HG03095 (cell line): ENCODE results near the gene ZNF775.
A peak's percentile ranks its signal among the peaks of the same experiment; 100 is the strongest.
"Not testable (repeated sequence)": the region's sequence is repeated elsewhere in the genome, so short reads cannot be mapped to it uniquely, and the experiment has no call there.

Experiments
- ATAC-seq: cut with Tn5 transposase; IDR thresholded peaks from one replicate; pipeline ENCODE4 v1.9.1; 2021; ENCODE audit warnings: moderate library complexity; ENCODE audit not compliant: unreplicated experiment

The ZNF775 gene

DNA sequence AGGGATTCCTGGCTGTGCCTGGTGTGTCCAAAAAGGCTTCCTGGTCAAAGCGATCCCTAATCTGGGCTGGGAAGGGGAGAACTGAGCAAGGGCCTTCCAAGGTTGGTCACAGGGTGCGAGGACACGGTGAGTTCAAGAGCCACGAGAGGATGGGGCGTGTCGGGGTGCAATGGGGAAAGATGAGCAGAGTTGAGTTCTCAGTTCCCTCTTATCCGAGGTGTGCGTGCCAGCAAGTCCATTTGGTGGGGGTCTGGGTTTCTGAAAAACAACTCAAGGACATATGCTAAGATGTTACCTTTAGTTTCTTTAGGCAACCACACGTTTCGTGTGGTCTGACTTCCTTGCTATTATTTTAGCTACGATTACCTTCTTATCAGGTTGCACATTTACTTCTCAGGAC lies 1.3 kb downstream of the ZNF775 start:
- ATAC-seq: peak; percentile 21

DNA sequence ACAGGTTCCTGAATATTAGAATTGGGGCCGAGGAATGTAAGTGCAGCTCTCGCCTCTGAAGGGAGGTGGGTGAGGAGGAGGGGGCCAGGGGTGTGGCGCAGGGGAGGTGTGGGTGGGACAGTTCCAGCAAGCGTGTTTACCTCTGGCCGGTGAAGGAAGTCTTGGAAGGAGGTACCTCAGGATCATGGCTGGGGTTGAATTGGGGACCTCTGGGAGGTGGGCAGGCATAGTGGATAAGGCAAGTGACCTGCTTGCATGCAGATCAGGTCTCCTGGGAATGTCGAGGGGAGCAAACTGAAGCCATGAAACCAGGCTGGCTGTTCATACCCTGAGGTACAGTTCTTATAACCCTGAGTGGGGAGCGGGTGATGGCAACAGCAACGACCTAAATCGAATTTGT lies 2.0 kb downstream of the ZNF775 start:
- no peak for ATAC-seq

DNA sequence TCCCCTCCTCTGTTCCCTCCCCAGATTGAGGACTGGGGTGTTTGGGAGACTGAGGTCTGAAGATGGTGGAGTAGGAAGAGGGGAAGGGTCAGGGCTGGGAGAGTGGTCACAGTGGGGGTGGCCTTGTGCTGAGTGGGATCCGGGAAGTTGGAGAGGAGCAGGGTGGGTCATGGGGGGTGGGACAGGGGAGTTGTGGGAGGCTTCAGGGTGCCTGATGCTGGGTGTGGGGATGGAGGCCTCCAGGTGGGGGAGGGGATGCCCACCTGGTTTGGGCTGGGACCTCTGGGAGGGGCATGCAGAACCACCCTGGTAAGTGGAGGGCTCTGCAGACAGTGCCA lies 2.6 kb downstream of the ZNF775 start:
- ATAC-seq: no peak

DNA sequence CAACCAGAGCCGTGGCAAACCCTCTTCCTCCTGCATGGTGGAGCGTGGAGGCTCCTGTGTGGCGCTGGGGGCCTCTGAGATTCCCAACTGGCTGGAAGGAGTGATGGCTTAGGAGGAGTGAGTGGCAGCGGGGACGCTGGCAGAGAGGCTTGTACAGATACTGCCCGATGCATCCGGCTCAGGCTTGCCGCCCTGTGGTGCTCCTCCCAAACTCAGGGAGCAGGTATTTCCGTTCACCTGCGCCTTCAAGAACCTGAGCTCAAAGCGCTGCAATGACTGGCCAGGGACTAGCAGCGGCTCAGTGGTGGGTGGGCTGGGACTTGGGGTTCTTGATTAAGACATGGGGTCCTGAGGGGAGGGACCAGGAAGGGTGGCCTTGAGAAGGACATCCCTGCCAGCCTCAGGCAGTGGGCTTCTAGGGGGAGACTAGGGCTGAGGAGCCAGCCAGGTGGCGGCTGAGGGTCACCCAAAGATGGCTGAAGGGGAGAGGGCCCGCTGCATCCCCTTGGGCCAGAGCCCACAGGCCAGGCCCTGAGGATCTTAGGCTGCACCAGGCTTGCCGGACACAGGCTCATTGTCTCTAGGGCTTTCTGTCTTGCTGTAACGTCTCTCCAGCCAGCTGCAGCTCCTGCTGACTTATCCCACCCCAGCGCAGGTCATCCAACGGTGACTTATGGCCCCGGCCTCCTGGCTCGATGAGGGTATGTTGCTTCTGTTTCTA lies 3.2 kb downstream of the ZNF775 start:
- no peak for ATAC-seq

DNA sequence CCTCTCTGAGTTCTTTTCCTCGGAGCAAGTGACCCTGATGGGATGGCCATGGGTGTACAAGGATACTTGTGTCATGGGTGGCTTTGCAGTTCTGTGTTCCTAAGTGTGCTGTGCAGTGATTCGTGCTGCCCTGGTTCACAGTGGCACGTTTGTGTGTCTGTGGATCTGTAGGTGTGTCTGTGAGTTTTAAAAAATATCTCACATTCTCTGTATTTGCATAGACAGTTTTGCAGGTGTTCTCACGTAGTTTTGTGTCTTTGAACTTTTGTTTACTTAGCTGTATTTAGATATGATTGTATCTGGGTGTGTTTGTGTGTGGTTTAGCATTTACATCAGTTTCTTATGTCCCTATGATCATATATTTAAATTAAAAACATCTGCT lies 3.7 kb downstream of the ZNF775 start:
- ATAC-seq: no peak

DNA sequence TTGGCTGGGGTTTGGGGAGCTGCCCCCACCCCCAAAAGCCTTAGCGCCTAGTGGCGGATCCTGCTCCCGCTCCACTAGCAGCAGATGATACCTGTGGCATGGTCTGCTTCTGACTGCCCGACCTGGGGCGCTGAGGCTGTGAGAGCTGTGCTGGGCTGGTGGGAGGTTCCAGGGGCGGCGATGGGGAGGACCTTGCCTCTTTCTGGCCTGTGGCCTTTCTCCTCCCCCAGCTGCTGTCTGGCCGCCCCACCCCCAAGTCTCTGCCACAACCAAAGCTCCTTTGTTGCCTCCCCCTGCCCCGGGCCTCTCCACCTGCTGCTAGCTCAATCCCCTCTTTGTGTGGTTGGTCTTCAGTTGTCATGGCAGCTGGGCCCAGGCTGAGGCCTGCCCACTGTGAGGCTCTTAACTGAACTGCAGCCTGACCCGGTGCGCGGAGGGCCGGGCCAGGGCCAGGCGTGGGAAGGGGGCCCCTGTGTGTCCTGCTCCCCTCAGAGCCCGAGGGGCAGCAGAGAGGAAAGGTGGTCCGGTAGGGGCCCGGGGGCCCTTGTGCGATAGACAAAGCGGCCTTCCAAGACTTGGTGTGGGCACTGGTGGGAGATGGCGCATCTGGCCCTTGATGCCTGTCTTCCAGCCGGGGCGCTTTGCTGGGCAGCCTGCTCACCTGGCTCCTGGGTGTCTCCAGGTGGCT lies 4.7 kb downstream of the ZNF775 start:
- no peak for ATAC-seq

DNA sequence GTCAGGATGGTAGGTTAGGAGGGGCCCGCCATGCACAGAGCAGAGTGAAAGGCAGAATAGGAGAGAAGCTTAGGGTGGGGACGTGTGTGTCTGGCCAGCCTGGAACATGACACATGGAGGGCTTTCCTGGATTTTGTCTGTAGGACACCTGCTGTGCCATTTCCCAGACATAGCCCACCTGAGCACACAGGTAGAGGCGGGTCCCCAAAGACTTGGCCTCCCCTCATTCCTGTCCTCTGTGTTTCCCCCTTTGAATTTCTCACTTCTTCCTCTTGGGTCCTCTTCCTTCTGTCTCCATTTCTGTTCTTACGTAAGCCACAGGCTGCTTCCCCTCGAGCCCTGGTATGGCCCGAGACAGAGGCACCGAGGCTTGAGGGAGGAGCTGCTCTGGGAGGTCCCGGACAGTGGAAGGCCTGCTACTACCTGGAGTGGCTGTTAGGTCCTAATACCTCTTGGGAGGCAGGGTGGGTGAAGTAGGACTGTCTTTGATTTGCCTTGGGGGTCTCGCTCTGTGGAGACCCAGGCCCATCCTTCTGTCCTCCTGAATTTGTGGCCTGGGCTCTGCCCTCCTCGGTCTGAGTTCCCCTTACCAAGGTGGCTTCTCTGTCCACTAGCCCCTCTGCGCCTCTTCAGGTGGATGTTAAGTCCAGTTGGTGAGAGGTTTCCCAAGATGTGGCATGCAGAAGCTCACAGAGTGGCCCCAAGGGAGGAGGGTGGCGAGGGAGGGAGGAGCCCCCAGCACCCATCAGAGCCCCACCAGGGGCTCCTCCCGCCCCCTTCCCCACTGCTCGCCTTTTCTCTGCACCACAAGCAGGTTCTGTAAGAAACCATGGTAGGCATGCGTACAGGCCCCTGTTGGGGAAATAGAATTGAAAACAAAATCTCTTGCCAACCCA lies 5.5 kb downstream of the ZNF775 start:
- ATAC-seq: no peak

DNA sequence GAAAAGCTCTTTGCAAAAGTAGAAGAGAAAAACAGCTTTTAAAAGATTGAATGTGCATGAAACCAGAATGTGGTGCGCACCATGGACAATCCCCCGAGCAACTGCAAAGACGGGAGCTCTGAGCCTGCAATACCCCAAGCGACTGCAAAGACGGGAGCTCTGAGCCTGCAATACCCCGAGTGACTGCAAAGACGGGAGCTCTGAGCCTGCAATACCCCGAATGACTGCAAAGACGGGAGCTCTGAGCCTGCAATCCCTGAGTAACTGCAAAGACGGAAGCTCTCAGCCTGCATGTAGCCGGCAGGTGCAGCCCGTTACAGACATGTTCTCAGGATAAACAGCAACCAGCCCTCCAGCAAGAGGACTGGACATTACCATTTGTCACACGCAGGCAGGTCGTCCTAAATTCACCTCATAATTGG lies 6.2 kb downstream of the ZNF775 start:
- no peak for ATAC-seq

DNA sequence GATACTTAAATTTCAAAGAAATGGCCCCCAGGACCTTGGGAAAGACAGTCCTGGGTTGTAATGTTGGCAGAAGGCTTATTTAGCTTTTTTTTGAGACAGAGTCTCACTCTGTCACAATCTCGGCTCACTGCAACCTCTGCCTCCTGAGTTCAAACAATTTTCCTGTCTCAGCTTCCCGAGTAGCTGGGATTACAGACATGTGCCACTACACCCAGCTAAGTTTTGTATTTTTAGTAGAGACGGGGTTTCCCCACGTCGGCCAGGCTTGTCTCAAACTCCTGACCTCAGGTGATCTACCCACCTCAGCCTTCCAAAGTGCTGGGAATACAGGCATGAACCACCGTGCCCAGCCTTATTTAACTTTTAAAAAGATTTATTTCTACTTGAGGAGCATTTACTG lies 6.8 kb downstream of the ZNF775 start:
- not testable (repeated sequence) for ATAC-seq

DNA sequence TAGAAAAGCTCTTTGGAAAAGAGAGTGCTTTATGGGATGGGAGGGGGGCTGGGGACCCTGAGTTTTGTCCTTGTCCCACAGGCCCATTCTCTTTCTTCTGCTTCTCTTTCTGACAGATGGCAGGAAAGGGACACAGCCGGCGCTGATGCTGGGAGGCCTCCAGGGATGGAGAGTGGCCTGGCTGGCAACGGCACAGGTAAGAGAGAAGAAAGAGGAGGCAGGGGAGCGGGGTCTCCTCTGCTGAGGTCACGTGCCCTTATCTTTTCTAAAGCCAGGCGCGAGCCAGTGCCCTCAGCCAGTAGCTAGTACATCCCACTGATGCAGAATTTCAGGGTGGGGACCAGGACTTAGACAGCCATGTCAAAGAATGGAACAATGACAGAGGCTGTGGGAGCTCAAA lies 9.2 kb downstream of the ZNF775 start:
- ATAC-seq: no peak

DNA sequence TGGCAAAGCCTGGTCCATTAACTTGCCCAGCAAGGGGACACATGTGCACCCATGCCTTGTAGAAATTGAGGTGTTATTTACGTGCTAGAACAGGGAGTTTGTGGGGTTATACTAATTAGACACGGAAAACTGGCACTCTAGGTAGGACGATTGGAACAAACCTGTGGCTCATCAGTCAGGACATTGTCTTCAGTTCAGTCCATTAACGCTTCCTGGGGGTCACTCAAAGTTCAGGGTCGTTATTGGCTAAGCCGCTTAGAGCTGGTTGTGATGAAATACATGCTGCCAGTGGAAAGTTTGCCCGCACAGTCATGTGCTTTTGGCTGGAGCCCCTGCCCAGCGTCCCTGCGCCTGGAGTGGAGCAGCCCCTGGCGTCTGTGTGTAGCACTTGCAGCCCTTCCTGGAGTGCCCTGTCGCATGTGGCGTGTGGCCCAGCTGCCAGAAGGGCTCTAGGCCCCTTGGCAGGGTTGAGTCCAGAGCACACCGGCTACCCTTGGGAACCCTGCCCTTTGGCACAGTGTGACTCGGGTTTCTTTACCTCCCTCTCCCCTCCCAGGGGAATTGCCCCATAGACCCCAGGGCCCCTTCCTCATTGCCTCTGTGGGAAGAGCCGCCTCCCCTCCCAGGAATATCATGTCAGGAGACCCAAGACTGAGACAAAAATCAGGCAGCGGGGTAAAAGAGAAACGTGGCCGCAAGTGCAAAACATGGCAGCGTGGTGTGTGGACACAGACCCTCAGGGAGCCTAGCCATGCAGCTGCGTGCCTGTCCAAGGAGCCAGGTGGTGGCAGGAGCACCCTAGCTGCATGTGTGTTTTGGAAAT lies 9.8 kb downstream of the ZNF775 start:
- ATAC-seq: no peak

DNA sequence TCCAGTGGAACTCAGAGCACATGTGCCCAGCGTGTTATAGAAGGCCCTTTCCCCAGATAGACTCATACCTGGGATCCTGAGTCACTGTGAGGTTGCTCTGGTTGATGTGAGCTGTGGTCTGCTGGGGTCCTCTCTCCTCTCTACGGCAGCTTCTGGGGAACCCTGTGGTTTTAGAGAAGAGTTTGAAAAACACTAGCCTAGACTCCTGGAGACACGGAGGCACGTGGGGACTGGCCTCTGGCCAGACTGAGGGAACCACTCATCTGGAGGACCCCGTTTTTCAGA lies 10.3 kb downstream of the ZNF775 start:
- ATAC-seq: no peak

DNA sequence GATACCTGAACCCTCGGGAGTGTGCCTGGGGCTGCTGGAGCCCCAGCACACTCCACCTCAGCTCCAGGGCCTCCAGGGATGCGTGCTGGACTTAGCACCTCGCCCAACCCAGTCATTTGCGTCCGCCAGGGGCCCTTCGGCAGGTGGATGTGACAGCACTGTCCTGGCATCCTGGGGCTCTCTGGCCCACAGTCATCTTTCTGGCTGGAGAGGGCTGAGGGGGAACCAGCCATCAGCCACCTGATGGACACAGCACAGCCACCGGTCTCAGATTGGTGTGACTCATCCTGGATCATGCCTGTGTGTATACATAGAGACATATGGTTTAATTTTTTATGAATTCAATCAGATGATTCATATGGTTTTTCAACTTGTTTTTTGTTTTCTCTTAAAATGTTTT lies 11.1 kb downstream of the ZNF775 start:
- ATAC-seq: no peak

DNA sequence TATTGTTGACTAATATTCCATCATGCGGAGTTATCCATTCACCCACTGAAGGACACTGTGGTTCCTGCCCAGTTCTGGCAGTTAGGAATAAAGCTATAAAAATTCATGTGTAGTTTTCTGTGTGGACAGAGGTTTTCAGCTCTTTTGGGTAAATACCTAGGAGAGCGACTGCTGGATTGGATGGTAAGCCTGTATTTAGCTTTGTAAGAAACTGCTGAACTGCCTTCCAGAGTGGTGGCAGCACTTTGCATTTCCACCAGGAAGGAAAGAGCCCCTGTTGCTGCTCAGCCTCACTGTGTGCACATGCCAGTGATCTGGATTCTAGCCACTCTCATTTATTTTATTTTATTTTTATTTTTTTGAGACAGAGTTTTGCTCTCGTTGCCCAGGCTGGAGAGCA lies 14.2 kb downstream of the ZNF775 start:
- no peak for ATAC-seq

DNA sequence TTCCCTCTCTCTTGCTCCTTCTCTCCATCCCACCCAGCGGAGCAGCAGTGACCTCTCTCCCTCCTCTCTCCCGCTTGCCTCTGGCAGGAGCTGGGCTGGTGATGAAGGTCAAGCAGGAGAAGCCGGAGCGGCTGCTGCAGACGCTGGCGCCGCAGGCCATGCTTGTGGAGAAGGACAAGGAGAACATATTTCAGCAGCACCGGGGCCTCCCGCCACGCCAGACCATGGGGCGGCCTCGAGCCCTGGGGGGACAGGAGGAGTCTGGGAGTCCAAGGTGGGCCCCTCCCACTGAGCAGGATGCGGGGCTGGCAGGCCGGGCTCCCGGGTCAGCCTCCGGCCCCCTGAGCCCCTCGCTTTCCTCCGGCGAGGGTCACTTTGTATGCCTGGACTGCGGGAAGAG lies 17.3 kb downstream of the ZNF775 start:
- no peak for ATAC-seq

DNA sequence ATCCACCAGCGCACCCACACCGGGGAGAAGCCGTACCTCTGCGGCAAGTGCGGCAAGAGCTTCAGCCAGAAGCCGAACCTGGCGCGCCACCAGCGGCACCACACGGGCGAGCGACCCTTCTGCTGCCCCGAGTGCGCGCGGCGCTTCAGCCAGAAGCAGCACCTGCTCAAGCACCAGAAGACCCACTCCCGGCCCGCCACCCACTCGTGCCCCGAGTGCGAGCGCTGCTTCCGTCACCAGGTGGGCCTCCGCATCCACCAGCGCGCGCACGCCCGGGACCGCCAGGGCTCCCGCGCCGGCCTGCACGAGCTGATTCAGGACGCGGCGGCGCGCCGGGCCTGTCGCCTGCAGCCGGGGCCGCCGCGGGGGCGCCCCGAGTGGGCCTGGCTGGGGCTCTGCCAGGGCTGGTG lies 17.7 kb downstream of the ZNF775 start:
- no peak for ATAC-seq

DNA sequence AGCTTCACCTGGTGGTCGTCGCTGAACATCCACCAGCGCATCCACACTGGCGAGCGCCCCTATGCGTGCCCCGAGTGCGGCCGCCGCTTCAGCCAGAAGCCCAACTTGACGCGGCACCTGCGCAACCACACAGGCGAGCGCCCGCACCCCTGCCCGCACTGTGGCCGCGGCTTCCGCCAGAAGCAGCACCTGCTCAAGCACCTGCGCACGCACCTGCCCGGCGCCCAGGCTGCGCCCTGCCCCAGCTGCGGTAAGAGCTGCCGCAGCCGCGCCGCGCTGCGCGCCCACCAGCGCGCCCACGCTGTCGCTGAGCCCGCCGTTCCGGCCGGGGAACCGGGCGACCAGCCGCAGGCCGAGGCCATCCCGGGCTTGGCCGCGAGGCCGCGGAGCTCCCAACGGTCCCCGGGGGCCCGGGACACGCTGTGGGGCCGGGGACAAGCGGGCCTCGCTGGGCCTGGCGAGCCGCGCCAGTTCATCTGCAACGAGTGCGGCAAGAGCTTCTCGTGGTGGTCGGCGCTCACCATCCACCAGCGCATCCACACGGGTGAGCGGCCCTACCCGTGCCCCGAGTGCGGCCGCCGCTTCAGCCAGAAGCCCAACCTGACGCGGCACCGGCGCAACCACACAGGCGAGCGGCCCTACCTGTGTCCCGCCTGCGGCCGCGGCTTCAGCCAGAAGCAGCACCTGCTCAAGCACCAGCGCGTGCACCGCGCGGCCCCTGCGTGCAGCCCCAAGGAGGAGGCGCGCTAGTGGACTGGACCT lies 18.4 kb downstream of the ZNF775 start:
- no peak for ATAC-seq

DNA sequence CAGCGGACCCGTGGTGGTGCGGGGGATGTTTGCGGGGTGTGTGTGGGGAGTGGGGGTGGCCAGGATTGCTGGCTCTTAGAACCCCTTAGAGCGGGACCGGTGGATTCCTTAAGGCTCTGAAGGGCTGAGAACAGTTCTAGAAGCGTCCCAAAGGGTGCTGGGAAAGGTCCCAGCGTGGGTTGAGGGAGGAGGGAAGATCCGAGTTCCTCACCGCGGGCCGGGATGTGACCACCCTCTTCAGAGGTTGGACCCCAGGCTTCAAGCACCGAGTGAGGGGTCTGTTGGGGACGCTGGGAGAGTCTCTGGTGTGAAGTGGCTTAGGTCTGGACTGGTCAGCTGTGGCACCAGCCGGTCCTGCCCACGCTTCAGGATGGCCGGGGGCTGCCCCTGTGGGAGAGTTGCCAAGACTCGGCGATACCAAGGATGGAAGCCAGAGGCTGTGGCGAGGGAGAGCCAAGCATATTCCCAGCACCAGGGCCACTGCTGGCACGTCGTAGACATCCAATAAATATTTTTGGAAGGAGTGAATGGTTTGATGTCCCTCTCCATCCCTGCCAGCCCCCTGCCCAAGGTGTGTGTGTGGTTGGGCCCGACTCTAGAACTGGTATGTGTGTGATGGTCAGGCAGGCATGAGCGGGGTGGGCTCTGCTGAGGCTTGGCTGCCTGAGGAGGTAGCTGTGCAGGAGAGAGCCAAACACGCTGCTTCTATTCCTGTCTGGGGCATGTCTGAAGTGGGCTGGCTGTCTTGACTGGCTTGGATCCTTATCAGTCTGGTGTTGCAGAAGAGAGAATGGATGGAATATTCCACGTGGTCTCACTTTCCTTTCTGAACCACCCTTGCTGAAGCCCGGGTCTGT lies 19.2 kb downstream of the ZNF775 start:
- no peak for ATAC-seq

DNA sequence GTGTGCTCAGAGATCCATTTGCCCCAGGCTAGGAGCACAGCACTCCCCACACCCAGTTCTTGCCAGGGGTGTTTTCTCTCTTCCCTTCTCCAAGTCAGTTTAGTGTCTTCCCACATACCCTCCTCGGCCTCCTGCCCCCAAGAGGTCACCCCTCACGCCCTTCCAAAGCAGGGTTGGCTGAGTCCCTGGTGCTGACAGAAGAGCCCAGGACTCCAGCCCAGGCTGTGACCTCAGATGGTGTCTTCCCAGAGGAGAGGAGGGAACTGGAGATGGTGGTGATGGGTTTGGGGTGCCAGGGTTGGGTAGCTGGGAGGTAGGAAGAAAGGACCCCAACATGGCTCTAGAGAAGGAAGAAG lies 19.8 kb downstream of the ZNF775 start:
- no peak for ATAC-seq
